Measurements from ENCODE around the gene INTS1. TPM values are rescaled to one million over a fixed set of nuclear protein-coding genes. Genes with fewer than 3 reads are reported as not detected.
A peak's percentile ranks its signal among the peaks of the same experiment; 100 is the strongest.

Gene INTS1
- total RNA-seq, 1 experiment from 2014 or later, result 161 TPM

- ChIA-PET POLR2A (interaction anchor here (0.8 kb wide), 1 partner anchor 13 kb away, joined by 3 read pairs; no protein-coding TSS in a partner anchor), CTCF (interaction anchor here (0.8 to 6.3 kb wide), 5 partner anchors 12 to 92 kb away, joined by 3 to 28 read pairs (median 3); no protein-coding TSS in a partner anchor)
- H3K36me3 Mint-ChIP-seq, result no peaks in the 10 kb centered on the region
- no peak for DNase-seq (ENCODE audit: low spot score)
- peaks cover 16% of the 10 kb centered on the region for H3K4me1 Mint-ChIP-seq
- no peak overlapping the region for H3K27ac Mint-ChIP-seq
- H3K9me3 Mint-ChIP-seq, result no peaks in the 10 kb centered on the region
- TF ChIP-seq ZNF121 (CRISPR knock-in tag; IDR thresholded peaks at IDR 0.05) (peak; percentile 66; the same call in 1 of the 2 replicates), ZNF317 (CRISPR knock-in tag; IDR thresholded peaks at IDR 0.05; ENCODE audit: borderline replicate concordance, low read depth) (no peak), FOXP1 (CRISPR knock-in tag; IDR thresholded peaks at IDR 0.05; ENCODE audit: borderline replicate concordance) (no peak), PRDM15 (CRISPR knock-in tag; IDR thresholded peaks at IDR 0.05) (peak; percentile 98), ZNF671 (CRISPR knock-in tag; IDR thresholded peaks at IDR 0.05) (no peak), ZNF425 (CRISPR knock-in tag; conservative IDR thresholded peaks at IDR 0.05) (no peak), GTF2I (CRISPR knock-in tag; conservative IDR thresholded peaks at IDR 0.05) (peak; percentile 98)
- no peaks in the 10 kb centered on the region for H3K27me3 Mint-ChIP-seq (ENCODE audit: low read depth)
- ATAC-seq, result no peak
- H3K4me3 Mint-ChIP-seq, result peak overlapping the region; percentile 35
Measured at GRCh38 chr7:1460821-1461645, 43.2 kb downstream of the INTS1 start.

DNA sequence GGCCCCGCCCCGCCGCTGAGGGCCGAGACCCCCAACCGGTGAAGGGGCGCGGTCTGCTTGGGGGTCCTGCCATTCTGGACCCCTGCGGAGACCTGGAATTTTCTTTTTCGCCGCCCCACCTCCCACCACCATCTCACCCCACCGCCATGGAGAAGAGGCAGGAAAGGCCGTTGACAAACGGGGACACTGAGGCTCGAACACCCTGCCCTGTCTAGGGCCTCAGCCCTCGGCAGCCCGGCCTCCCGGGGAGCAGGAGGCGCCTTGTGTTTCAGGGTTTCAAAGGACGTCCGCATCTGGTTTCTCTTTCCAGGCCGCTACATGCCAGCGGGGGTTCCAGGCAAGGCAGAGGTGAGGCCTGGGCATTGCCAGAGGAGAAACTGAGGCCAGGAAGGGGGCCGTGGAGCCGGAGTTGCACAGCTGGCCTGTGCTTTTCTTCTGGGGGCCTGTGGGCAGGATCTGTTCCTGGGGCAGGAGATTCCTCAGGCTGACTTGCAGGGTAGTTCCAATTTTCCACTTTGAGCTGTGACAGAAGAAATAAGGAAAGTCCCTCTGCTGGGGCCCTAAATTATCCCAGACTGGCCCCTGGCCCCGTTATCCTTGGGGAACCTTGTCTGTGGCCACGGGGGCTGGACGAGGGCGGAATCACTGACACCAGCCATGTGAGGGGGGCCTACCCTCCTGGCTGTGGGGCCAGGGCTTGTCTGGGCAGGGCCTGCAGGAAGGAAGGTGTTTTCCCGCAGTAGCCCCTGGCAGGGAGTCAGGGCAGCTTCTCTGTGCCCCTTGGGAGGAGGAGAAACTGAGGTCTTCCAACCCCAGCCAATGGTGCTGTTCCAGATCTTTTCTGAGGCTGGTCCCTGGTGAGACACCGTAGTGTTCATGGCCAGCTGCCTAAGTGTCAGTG is 44.0 kb downstream of the INTS1 start:
- peak overlapping the region; percentile 41 for H3K4me3 Mint-ChIP-seq
- H3K27ac Mint-ChIP-seq, result no peak overlapping the region
- ChIA-PET POLR2A (no interaction called here), CTCF (interaction anchor here (0.8 to 6.3 kb wide), 5 partner anchors 11 to 91 kb away, joined by 3 to 28 read pairs (median 3); no protein-coding TSS in a partner anchor)
- DNase-seq (ENCODE audit: low spot score) (no peak), ATAC-seq (no peak)
- TF ChIP-seq ZNF423 (CRISPR knock-in tag; IDR thresholded peaks at IDR 0.05), result peak; percentile 62; the same call in 1 of the 2 replicates
- TF ChIP-seq ZNF121 (CRISPR knock-in tag; IDR thresholded peaks at IDR 0.05), result peak; percentile 81
- TF ChIP-seq ATF6 (CRISPR knock-in tag; IDR thresholded peaks at IDR 0.05), result no peak
- H3K27me3 Mint-ChIP-seq (ENCODE audit: low read depth), result no peaks in the 10 kb centered on the region
- H3K4me1 Mint-ChIP-seq, result peaks cover 16% of the 10 kb centered on the region
- no peaks in the 10 kb centered on the region for H3K36me3 Mint-ChIP-seq
- H3K9me3 Mint-ChIP-seq, result no peaks in the 10 kb centered on the region

DNA sequence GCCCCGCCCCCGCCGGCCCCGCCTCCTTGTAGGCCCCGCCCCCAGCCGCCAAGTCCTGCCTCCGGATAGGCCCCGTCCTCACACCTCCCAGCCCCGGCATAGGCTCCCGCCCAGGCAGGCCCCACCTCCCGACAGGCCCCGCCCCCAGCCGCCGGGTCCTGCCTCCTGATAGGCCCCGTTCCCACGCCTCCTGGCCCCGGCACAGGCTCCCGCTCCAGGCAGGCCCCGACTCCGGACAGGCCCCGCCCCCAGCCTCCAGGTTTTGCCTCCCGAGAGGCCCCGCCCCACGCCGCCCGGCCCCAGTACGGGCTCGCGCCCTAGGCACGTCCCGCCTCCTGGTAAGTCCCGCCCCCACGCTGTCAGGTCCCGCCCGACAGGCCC is 44.7 kb downstream of the INTS1 start:
- Mint-ChIP-seq H3K9me3 (no peaks in the 10 kb centered on the region), H3K4me1 (peaks cover 16% of the 10 kb centered on the region), H3K27ac (no peak overlapping the region), H3K27me3 (ENCODE audit: low read depth) (no peaks in the 10 kb centered on the region), H3K4me3 (no peak overlapping the region; the same call in 1 of the 2 replicates), H3K36me3 (no peaks in the 10 kb centered on the region)
- peak; percentile 100 for DNase-seq (ENCODE audit: low spot score)
- ChIA-PET CTCF (interaction anchor here (5.6 to 6.3 kb wide), 2 partner anchors 15 to 26 kb away, joined by 23 to 28 read pairs; no protein-coding TSS in a partner anchor), POLR2A (no interaction called here)
- peak; percentile 96 for ATAC-seq
- TF ChIP-seq TCF7 (CRISPR knock-in tag; IDR thresholded peaks at IDR 0.05; ENCODE audit: low read depth) (no peak), SP1 (CRISPR knock-in tag; conservative IDR thresholded peaks at IDR 0.05) (peak; percentile 84), NFYB (CRISPR knock-in tag; conservative IDR thresholded peaks at IDR 0.05; ENCODE audit: low read depth) (0 out of 2 replicates have a peak, but pooled peaks have one; percentile 29), ZNF219 (CRISPR knock-in tag; IDR thresholded peaks at IDR 0.05; ENCODE audit: borderline replicate concordance) (no peak), PRDM15 (CRISPR knock-in tag; IDR thresholded peaks at IDR 0.05) (peak; percentile 89), MXD4 (CRISPR knock-in tag; IDR thresholded peaks at IDR 0.05; ENCODE audit: borderline replicate concordance) (no peak)
- TF ChIP-seq, protein P1, sequence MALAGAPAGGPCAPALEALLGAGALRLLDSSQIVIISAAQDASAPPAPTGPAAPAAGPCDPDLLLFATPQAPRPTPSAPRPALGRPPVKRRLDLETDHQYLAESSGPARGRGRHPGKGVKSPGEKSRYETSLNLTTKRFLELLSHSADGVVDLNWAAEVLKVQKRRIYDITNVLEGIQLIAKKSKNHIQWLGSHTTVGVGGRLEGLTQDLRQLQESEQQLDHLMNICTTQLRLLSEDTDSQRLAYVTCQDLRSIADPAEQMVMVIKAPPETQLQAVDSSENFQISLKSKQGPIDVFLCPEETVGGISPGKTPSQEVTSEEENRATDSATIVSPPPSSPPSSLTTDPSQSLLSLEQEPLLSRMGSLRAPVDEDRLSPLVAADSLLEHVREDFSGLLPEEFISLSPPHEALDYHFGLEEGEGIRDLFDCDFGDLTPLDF (CRISPR knock-in tag; IDR thresholded peaks at IDR 0.05), result no peak
